PFSK-1 (cell line): Measurements from ENCODE around the gene PACS2.

Experiments used
- FOXP2 ChIP-seq: optimal IDR thresholded peaks from 2 replicates; pipeline ENCODE3; 2011; ENCODE audit warnings: borderline replicate concordance, control low read depth, inconsistent platforms; ENCODE audit not compliant: insufficient read depth; ENCODE audit errors: extremely low read length, extremely low read depth
- POLR2AphosphoS5 ChIP-seq: IDR thresholded peaks from 2 replicates; pipeline ENCODE4 v1.6.1; 2012; ENCODE audit warnings: low read depth, mild to moderate bottlenecking, control low read depth, low read length, moderate library complexity
- REST ChIP-seq, 2 experiments: IDR thresholded peaks; 2 replicates each; pipeline versions ENCODE4 v1.6.1 to v1.8.0; 2011 to 2012; ENCODE audit warnings: low read depth in 2 of 2, low read length in 2 of 2, control low read depth in 1 of 2, inconsistent platforms in 1 of 2, mild to moderate bottlenecking in 1 of 2, moderate library complexity in 1 of 2; ENCODE audit not compliant: insufficient read depth in 1 of 2
- SIN3A ChIP-seq: IDR thresholded peaks from 2 replicates; pipeline ENCODE4 v1.6.1; 2012; ENCODE audit warnings: mild to moderate bottlenecking, low read length, moderate library complexity, borderline replicate concordance; ENCODE audit not compliant: insufficient read depth
- TAF1 ChIP-seq: IDR thresholded peaks from 2 replicates; pipeline ENCODE4 v1.6.1; 2012; ENCODE audit warnings: low read length, control low read depth, borderline replicate concordance; ENCODE audit not compliant: insufficient read depth

PACS2 gene

GRCh38 chr14:105401699-105402098 is 87.2 kb downstream of the PACS2 start:
- TF ChIP-seq FOXP2 (no peak), REST (IDR thresholded peaks at IDR 0.05; ENCODE audit: insufficient read depth in 1 of 2, low read depth in 2 of 2, low read length in 2 of 2) (no peak), POLR2AphosphoS5 (no peak), TAF1 (no peak), SIN3A (no peak)

- no peak for TF ChIP-seq SIN3A
- no peak for TF ChIP-seq POLR2AphosphoS5
- no peak for TF ChIP-seq FOXP2
- TF ChIP-seq TAF1 = no peak
- TF ChIP-seq REST (IDR thresholded peaks at IDR 0.05; ENCODE audit: insufficient read depth in 1 of 2, low read depth in 2 of 2, low read length in 2 of 2) = no peak
Measured at GRCh38 chr14:105408592-105408991, 94.0 kb downstream of the PACS2 start.

GRCh38 chr14:105409364-105409763 is 94.8 kb downstream of the PACS2 start:
- no peak for TF ChIP-seq FOXP2
- TF ChIP-seq TAF1 = no peak
- TF ChIP-seq POLR2AphosphoS5 = no peak
- no peak for TF ChIP-seq REST (IDR thresholded peaks at IDR 0.05; ENCODE audit: insufficient read depth in 1 of 2, low read depth in 2 of 2, low read length in 2 of 2)
- TF ChIP-seq SIN3A = no peak

GRCh38 chr14:105410642-105411016 is 96.1 kb downstream of the PACS2 start:
- TF ChIP-seq POLR2AphosphoS5 = no peak
- no peak for TF ChIP-seq TAF1

- TF ChIP-seq POLR2AphosphoS5 (no peak), REST (IDR thresholded peaks at IDR 0.05; ENCODE audit: insufficient read depth in 1 of 2, low read depth in 2 of 2, low read length in 2 of 2) (no peak), TAF1 (no peak)
Measured at GRCh38 chr14:105411017-105411941, 96.7 kb downstream of the PACS2 start.
